ENCODE data around the gene SPARC. TPM values are rescaled to one million over a fixed set of nuclear protein-coding genes. Genes with fewer than 3 reads are reported as not detected.

SPARC gene
- total RNA-seq, 2 experiments from 2014 or later: not detected

- CTCF ChIA-PET: no interaction called here
- Mint-ChIP-seq H3K4me1 (ENCODE audit: low read depth) (peaks cover 9% of the 10 kb centered on the region), H3K36me3 (ENCODE audit: low read depth) (peaks cover 6% of the 10 kb centered on the region), H3K9me3 (peaks cover 2% of the 10 kb centered on the region), H3K27me3 (no peaks in the 10 kb centered on the region), H3K4me3 (no peak overlapping the region), H3K27ac (no peak overlapping the region)
- no peak for DNase-seq
- POLR2A ChIA-PET: no interaction called here
- no peak for ATAC-seq
- intact Hi-C loops (cut with micrococcal nuclease): no loop called here
- TF ChIP-seq CTCF (IDR thresholded peaks at IDR 0.05): no peak
These were observed 37.6 kb upstream of the SPARC start for GRCh38 chr5:151724360-151724759.

- Mint-ChIP-seq H3K4me3 (no peak overlapping the region), H3K4me1 (ENCODE audit: low read depth) (peaks cover 9% of the 10 kb centered on the region), H3K27ac (no peak overlapping the region), H3K27me3 (no peaks in the 10 kb centered on the region), H3K9me3 (no peaks in the 10 kb centered on the region), H3K36me3 (ENCODE audit: low read depth) (no peaks in the 10 kb centered on the region)
- no peak for DNase-seq
- no peak for ATAC-seq
- intact Hi-C loops (cut with micrococcal nuclease): no loop called here
- TF ChIP-seq CTCF (IDR thresholded peaks at IDR 0.05): no peak
- ChIA-PET CTCF (interaction anchor here (4.9 kb wide), 1 partner anchor 17 kb away, joined by 31 read pairs; no protein-coding TSS in a partner anchor), POLR2A (no interaction called here)
These were observed 35.8 kb upstream of the SPARC start for GRCh38 chr5:151722546-151722945.

GRCh38 chr5:151721812-151722391, 35.2 kb upstream of the SPARC start:
- no peaks in the 10 kb centered on the region for H3K36me3 Mint-ChIP-seq (ENCODE audit: low read depth)
- H3K4me3 Mint-ChIP-seq: no peak overlapping the region
- no peaks in the 10 kb centered on the region for H3K27me3 Mint-ChIP-seq
- no peak overlapping the region for H3K27ac Mint-ChIP-seq
- DNase-seq: no peak
- peaks cover 9% of the 10 kb centered on the region for H3K4me1 Mint-ChIP-seq (ENCODE audit: low read depth)
- intact Hi-C loops (cut with micrococcal nuclease): no loop called here
- no peak for ATAC-seq
- CTCF ChIA-PET: interaction anchor here (4.9 to 5.7 kb wide), 2 partner anchors 18 to 64 kb away, joined by 27 to 31 read pairs; no protein-coding TSS in a partner anchor
- POLR2A ChIA-PET: interaction anchor here (0.8 kb wide), 1 partner anchor 17 kb away, joined by 4 read pairs; no protein-coding TSS in a partner anchor
- H3K9me3 Mint-ChIP-seq: no peaks in the 10 kb centered on the region
- no peak for TF ChIP-seq CTCF (IDR thresholded peaks at IDR 0.05)

- Mint-ChIP-seq H3K4me1 (ENCODE audit: low read depth) (peaks cover 9% of the 10 kb centered on the region), H3K4me3 (no peak overlapping the region), H3K27ac (no peak overlapping the region), H3K27me3 (no peaks in the 10 kb centered on the region), H3K36me3 (ENCODE audit: low read depth) (no peaks in the 10 kb centered on the region), H3K9me3 (no peaks in the 10 kb centered on the region)
- DNase-seq (peak; percentile 25), ATAC-seq (peak; percentile 83)
- POLR2A ChIA-PET: interaction anchor here (0.8 kb wide), 1 partner anchor 18 kb away, joined by 4 read pairs; no protein-coding TSS in a partner anchor
- CTCF ChIA-PET: interaction anchor here (1.5 to 5.7 kb wide), 5 partner anchors 19 to 63 kb away, joined by 4 to 31 read pairs (median 4); no protein-coding TSS in a partner anchor
- TF ChIP-seq CTCF (IDR thresholded peaks at IDR 0.05): no peak
- intact Hi-C loops (cut with micrococcal nuclease): no loop called here
These were observed 34.5 kb upstream of the SPARC start for GRCh38 chr5:151721087-151721646.

GRCh38 chr5:151720215-151720614, 33.5 kb upstream of the SPARC start:
- DNase-seq (no peak), ATAC-seq (no peak)
- Mint-ChIP-seq H3K27me3 (no peaks in the 10 kb centered on the region), H3K36me3 (ENCODE audit: low read depth) (no peaks in the 10 kb centered on the region), H3K9me3 (no peaks in the 10 kb centered on the region), H3K27ac (no peak overlapping the region), H3K4me3 (no peak overlapping the region), H3K4me1 (ENCODE audit: low read depth) (peaks cover 9% of the 10 kb centered on the region)
- intact Hi-C loops (cut with micrococcal nuclease): no loop called here
- ChIA-PET CTCF (interaction anchor here (0.6 to 5.7 kb wide), 8 partner anchors 16 to 62 kb away, joined by 3 to 31 read pairs (median 4); partner anchors contain the start of gene G3BP1), POLR2A (no interaction called here)
- TF ChIP-seq CTCF (IDR thresholded peaks at IDR 0.05): no peak
